Stimulated activated CD8-positive, alpha-beta memory T cell treated with anti-CD3 and anti-CD28 coated beads, Interleukin-4, amount 100 ng/mL, for 4 hours (primary cell): Measurements from ENCODE around the gene CAMKK1.
A peak's percentile ranks its signal among the peaks of the same experiment; 100 is the strongest.
"Not testable (repeated sequence)": the region's sequence is repeated elsewhere in the genome, so short reads cannot be mapped to it uniquely, and the experiment has no call there.

ENCODE experiments used
- DNase-seq, 2 donors: peaks; one replicate each; pipeline ENCODE4 v3.0.0-alpha.2; 2020; ENCODE audit warnings: low read depth in 2 of 2, low spot score in 1 of 2

CAMKK1 gene

GRCh38 chr17:3847165-3847670 lies 45.6 kb downstream of the CAMKK1 start:
- no peak for DNase-seq

- no peak for DNase-seq
These were observed 46.3 kb downstream of the CAMKK1 start for GRCh38 chr17:3846437-3847164.

GRCh38 chr17:3845621-3846436 lies 47.0 kb downstream of the CAMKK1 start, which contains the start of gene NCBP3:
TSS of gene NCBP3 (minus strand) at chr17:3846246. CDS start at chr17:3846223, 23 bp downstream.
- peak; percentile 73 to 77 for DNase-seq

GRCh38 chr17:3845291-3845620 lies 47.6 kb downstream of the CAMKK1 start:
- no peak for DNase-seq

GRCh38 chr17:3844556-3844955 lies 48.3 kb downstream of the CAMKK1 start:
- not testable (repeated sequence) for DNase-seq

GRCh38 chr17:3843935-3844516 lies 48.8 kb downstream of the CAMKK1 start:
- peak in 1 of 2 donors; percentile 11 for DNase-seq

- DNase-seq, result no peak
These were observed 54.6 kb downstream of the CAMKK1 start for GRCh38 chr17:3838206-3838605.

GRCh38 chr17:3836551-3836950 lies 56.3 kb downstream of the CAMKK1 start:
- DNase-seq, result no peak

- no peak for DNase-seq
These were observed 57.2 kb downstream of the CAMKK1 start for GRCh38 chr17:3835410-3836229.

GRCh38 chr17:3834811-3835210 lies 58.0 kb downstream of the CAMKK1 start:
- no peak for DNase-seq

GRCh38 chr17:3828852-3829232 lies 64.0 kb downstream of the CAMKK1 start:
- no peak for DNase-seq

- no peak for DNase-seq
These were observed 64.6 kb downstream of the CAMKK1 start for GRCh38 chr17:3828151-3828851.

- peak; percentile 41 to 61 for DNase-seq
These were observed 65.6 kb downstream of the CAMKK1 start for GRCh38 chr17:3827124-3827773.

GRCh38 chr17:3826191-3826590 lies 66.7 kb downstream of the CAMKK1 start:
- DNase-seq, result no peak

- DNase-seq, result no peak
These were observed 71.8 kb downstream of the CAMKK1 start for GRCh38 chr17:3821101-3821500.

GRCh38 chr17:3818786-3819185 lies 74.1 kb downstream of the CAMKK1 start:
- no peak for DNase-seq

- no peak for DNase-seq
These were observed 74.8 kb downstream of the CAMKK1 start for GRCh38 chr17:3817851-3818605.

- no peak for DNase-seq
These were observed 76.9 kb downstream of the CAMKK1 start for GRCh38 chr17:3815925-3816324.

- DNase-seq, result no peak
These were observed 77.7 kb downstream of the CAMKK1 start for GRCh38 chr17:3815122-3815521.
